H1 (cell line): ENCODE data around the gene GNG8.

ENCODE experiments used
- EZH2 ChIP-seq: fragments of 200-600 bp; sonication (generic); IDR thresholded peaks from 2 replicates; pipeline ENCODE4 v1.7.1; 2012; ENCODE audit warnings: low read depth, mild to moderate bottlenecking, moderate library complexity, low read length, inconsistent platforms; ENCODE audit not compliant: severe bottlenecking
- POLR2A ChIP-seq, 2 experiments: IDR thresholded peaks; 1 replicate in 1 of 2; 2 replicates in 1 of 2; pipeline ENCODE4 v1.6.1; 2011; ENCODE audit warnings: low read depth in 2 of 2, low read length in 2 of 2, mild to moderate bottlenecking in 2 of 2; ENCODE audit errors: control extremely low read depth in 1 of 2
- RAD21 ChIP-seq, 2 experiments: IDR thresholded peaks in 1 of 2; conservative IDR thresholded peaks in 1 of 2; 2 replicates each; pipeline ENCODE4 v1.6.1; 2011; ENCODE audit warnings: low read depth in 2 of 2, low read length in 2 of 2, improper control_type of control experiment in 1 of 2, inconsistent platforms in 1 of 2, mild to moderate bottlenecking in 1 of 2, moderate library complexity in 1 of 2
- YY1 ChIP-seq: IDR thresholded peaks from 2 replicates; pipeline ENCODE4 v1.6.1; 2011; ENCODE audit warnings: low read depth, mild to moderate bottlenecking, low read length
- TF ChIP-seq, protein P1 (sequence below), 3 experiments: IDR thresholded peaks; 1 replicate in 2 of 3; 2 replicates in 1 of 3; pipeline versions ENCODE4 v1.5.1 to v1.6.1; 2011; ENCODE audit warnings: low read length in 3 of 3, mild to moderate bottlenecking in 3 of 3, inconsistent platforms in 2 of 3, low read depth in 1 of 3, moderate library complexity in 1 of 3; ENCODE audit not compliant: insufficient read depth in 1 of 3; ENCODE audit errors: control extremely low read depth in 1 of 3
- TF ChIP-seq, protein P2 (sequence below): IDR thresholded peaks from 2 replicates; pipeline ENCODE4 v1.6.1; 2011; ENCODE audit warnings: low read length, improper control_type of control experiment
- TF ChIP-seq, protein P3 (sequence below): IDR thresholded peaks from 2 replicates; pipeline ENCODE4 v1.6.1; 2011; ENCODE audit warnings: low read depth, mild to moderate bottlenecking, low read length; ENCODE audit not compliant: insufficient read depth

DNA sequence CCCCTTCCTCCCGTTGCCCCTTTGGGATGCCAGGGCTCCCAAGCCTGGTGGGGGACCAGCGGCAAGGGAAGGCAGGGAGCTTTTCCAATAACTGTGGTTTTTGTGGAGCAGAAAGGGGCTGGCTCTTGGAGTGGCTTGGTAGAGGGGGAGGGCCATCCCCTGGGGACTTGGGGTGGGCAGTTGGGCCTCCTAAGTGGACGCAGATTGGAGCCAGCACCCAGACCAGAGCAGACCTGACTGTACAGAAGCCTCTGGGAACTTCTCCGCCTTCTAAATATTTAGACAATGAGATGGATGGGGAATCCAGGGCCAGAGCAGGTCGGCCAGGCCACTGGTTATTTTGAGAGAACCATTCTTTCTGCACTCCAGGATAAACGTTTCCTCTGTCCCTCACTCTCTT, 15.3 kb downstream of the GNG8 start:
- no peak for TF ChIP-seq YY1
- TF ChIP-seq POLR2A (IDR thresholded peaks at IDR 0.05; ENCODE audit: control extremely low read depth in 1 of 2, low read depth in 2 of 2, low read length in 2 of 2), result no peak
- TF ChIP-seq, protein P1, sequence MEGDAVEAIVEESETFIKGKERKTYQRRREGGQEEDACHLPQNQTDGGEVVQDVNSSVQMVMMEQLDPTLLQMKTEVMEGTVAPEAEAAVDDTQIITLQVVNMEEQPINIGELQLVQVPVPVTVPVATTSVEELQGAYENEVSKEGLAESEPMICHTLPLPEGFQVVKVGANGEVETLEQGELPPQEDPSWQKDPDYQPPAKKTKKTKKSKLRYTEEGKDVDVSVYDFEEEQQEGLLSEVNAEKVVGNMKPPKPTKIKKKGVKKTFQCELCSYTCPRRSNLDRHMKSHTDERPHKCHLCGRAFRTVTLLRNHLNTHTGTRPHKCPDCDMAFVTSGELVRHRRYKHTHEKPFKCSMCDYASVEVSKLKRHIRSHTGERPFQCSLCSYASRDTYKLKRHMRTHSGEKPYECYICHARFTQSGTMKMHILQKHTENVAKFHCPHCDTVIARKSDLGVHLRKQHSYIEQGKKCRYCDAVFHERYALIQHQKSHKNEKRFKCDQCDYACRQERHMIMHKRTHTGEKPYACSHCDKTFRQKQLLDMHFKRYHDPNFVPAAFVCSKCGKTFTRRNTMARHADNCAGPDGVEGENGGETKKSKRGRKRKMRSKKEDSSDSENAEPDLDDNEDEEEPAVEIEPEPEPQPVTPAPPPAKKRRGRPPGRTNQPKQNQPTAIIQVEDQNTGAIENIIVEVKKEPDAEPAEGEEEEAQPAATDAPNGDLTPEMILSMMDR (IDR thresholded peaks at IDR 0.05; ENCODE audit: control extremely low read depth in 1 of 3, insufficient read depth in 1 of 3, low read depth in 1 of 3, low read length in 3 of 3), result no peak
- TF ChIP-seq RAD21 (IDR thresholded peaks at IDR 0.05 in 1 of 2, conservative IDR thresholded peaks at IDR 0.05 in 1 of 2; ENCODE audit: low read depth in 2 of 2, low read length in 2 of 2), result no peak
- TF ChIP-seq, protein P2, sequence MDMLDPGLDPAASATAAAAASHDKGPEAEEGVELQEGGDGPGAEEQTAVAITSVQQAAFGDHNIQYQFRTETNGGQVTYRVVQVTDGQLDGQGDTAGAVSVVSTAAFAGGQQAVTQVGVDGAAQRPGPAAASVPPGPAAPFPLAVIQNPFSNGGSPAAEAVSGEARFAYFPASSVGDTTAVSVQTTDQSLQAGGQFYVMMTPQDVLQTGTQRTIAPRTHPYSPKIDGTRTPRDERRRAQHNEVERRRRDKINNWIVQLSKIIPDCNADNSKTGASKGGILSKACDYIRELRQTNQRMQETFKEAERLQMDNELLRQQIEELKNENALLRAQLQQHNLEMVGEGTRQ, result no peak
- TF ChIP-seq, protein P3, sequence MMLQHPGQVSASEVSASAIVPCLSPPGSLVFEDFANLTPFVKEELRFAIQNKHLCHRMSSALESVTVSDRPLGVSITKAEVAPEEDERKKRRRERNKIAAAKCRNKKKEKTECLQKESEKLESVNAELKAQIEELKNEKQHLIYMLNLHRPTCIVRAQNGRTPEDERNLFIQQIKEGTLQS, result no peak
- no peak for TF ChIP-seq EZH2
